ENCODE data around the gene HECTD4.
"Not testable (repeated sequence)": the region's sequence is repeated elsewhere in the genome, so short reads cannot be mapped to it uniquely, and the experiment has no call there.

Gene HECTD4

DNA sequence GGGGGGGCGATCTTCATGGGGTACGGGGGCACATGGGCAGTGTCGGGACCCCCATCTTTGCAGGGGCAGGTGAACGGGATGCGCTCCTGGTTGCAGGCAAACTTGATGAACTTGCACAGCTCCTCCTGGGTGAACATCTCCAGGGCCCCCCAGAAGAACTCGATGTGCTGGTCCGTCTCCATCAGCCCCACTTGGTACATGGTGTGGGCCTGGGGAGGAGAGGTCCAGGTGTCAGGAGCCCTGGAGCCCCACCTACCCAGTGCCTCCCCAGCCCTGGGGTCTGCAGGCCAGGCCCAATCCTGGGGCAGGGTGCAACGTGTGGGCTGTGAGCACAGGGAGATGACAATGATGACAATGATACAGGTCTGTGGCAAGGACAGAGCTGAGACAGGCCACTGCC, 219.2 kb downstream of the HECTD4 start:
- Histone ChIP-seq H3K4me1 (ENCODE audit: control insufficient read depth, insufficient read depth, low read length) (no peaks in the 10 kb centered on the region), H3K36me3 (ENCODE audit: control insufficient read depth, insufficient read depth, low read length) (no peaks in the 10 kb centered on the region), H3K9ac (ENCODE audit: low read length) (no peak overlapping the region), H3K9me3 (ENCODE audit: control insufficient read depth, low read length) (no peaks in the 10 kb centered on the region), H3K27me3 (ENCODE audit: control insufficient read depth, insufficient read depth, low read length) (no peaks in the 10 kb centered on the region), H3K4me3 (ENCODE audit: low read length) (no peak overlapping the region)

DNA sequence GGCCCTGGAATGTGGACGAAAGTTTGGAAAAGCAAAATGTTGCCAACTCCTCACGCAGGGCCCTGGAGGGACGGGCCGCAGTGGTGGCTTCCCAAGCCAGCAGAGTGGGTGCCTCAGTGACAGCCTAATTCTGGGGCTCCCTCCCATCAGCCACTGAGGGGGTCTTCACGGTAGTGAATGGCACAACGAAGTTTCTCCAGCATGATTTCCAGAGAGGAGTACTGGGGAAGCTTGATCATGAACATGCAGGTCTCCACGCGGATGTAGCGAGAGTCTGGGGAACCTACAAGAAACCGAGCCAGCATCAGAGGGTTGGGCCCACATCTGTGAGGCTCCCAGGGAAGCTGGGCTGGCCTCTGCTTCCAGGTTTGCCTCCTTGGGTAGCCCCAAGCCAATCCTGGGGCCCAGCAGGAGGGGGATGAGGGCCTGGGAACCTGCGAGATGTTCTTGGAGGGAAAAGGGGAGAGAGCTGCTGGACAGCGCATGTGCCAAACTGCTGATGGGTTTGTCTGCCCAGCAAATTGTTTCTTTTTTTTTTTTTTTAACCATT, 219.9 kb downstream of the HECTD4 start:
- no peak overlapping the region for H3K9ac ChIP-seq (ENCODE audit: low read length)
- no peaks in the 10 kb centered on the region for H3K4me1 ChIP-seq (ENCODE audit: control insufficient read depth, insufficient read depth, low read length)
- no peaks in the 10 kb centered on the region for H3K27me3 ChIP-seq (ENCODE audit: control insufficient read depth, insufficient read depth, low read length)
- no peaks in the 10 kb centered on the region for H3K36me3 ChIP-seq (ENCODE audit: control insufficient read depth, insufficient read depth, low read length)
- no peak overlapping the region for H3K4me3 ChIP-seq (ENCODE audit: low read length)
- H3K9me3 ChIP-seq (ENCODE audit: control insufficient read depth, low read length) = no peaks in the 10 kb centered on the region

DNA sequence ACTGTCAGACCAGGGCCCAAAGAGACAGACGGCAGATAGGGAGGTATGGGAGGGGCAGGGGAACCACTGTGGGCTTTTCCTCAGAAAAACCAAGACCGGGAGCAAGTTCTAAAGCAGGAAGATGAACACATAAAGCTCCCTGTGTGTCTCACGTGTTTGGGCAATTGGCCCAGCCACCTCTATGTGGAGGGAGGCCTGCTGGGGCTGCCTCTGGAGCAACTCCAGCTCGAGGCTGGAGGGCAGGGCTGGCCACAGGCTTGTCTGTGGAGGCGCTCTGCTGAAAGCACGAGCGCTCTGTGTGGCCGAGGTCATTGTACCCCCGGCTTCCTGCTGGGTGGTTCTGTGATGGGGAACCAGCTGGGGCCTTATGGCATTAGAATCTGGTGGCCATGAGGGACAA, 220.5 kb downstream of the HECTD4 start:
- Histone ChIP-seq H3K9me3 (ENCODE audit: control insufficient read depth, low read length) (no peaks in the 10 kb centered on the region), H3K9ac (ENCODE audit: low read length) (no peak overlapping the region), H3K4me3 (ENCODE audit: low read length) (no peak overlapping the region), H3K27me3 (ENCODE audit: control insufficient read depth, insufficient read depth, low read length) (no peaks in the 10 kb centered on the region), H3K36me3 (ENCODE audit: control insufficient read depth, insufficient read depth, low read length) (no peaks in the 10 kb centered on the region), H3K4me1 (ENCODE audit: control insufficient read depth, insufficient read depth, low read length) (no peaks in the 10 kb centered on the region)

DNA sequence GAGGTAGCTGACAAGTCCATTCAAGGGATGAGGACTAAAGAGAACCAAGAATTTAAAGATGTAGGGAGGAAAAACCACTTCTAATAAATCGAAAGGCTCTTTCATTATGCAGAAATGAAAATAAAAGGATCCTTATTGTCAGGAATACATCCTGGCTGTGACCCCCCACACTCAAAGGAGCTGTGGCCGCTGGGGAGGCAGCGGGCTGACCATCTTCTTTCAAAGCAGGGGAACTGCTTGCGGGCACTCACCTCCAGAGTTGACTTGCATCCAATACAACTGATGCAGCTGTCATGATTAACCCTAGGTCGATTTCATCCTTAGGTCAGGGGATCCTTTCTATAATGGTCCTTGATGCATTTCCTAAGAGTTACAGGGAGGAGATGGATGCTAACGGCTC, 221.6 kb downstream of the HECTD4 start:
- Histone ChIP-seq H3K27me3 (ENCODE audit: control insufficient read depth, insufficient read depth, low read length) (no peaks in the 10 kb centered on the region), H3K36me3 (ENCODE audit: control insufficient read depth, insufficient read depth, low read length) (no peaks in the 10 kb centered on the region), H3K9me3 (ENCODE audit: control insufficient read depth, low read length) (no peaks in the 10 kb centered on the region), H3K4me1 (ENCODE audit: control insufficient read depth, insufficient read depth, low read length) (no peaks in the 10 kb centered on the region), H3K4me3 (ENCODE audit: low read length) (no peak overlapping the region), H3K9ac (ENCODE audit: low read length) (no peak overlapping the region)

DNA sequence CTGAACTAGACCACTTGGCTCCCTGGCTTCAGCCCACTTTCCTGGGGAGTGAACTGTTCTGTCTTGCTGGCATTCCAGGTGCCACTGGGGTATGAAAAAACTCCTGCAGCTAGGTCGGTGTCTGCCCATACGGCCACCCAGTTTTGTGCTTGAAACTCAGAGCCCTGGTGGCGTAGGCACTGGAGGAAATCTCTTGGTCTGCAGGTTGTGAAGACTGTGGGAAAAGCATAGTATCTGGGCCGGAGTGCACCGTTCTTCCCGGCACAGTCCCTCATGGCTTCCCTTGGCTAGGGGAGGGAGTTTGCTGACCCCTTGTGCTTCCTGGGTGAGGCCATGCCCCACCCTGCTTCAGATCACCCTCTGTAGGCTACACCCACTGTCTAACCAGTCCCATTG, 223.1 kb downstream of the HECTD4 start:
- Histone ChIP-seq H3K27me3 (ENCODE audit: control insufficient read depth, insufficient read depth, low read length) (no peaks in the 10 kb centered on the region), H3K9me3 (ENCODE audit: control insufficient read depth, low read length) (no peaks in the 10 kb centered on the region), H3K36me3 (ENCODE audit: control insufficient read depth, insufficient read depth, low read length) (no peaks in the 10 kb centered on the region), H3K9ac (ENCODE audit: low read length) (no peak overlapping the region), H3K4me3 (ENCODE audit: low read length) (no peak overlapping the region), H3K4me1 (ENCODE audit: control insufficient read depth, insufficient read depth, low read length) (no peaks in the 10 kb centered on the region)

DNA sequence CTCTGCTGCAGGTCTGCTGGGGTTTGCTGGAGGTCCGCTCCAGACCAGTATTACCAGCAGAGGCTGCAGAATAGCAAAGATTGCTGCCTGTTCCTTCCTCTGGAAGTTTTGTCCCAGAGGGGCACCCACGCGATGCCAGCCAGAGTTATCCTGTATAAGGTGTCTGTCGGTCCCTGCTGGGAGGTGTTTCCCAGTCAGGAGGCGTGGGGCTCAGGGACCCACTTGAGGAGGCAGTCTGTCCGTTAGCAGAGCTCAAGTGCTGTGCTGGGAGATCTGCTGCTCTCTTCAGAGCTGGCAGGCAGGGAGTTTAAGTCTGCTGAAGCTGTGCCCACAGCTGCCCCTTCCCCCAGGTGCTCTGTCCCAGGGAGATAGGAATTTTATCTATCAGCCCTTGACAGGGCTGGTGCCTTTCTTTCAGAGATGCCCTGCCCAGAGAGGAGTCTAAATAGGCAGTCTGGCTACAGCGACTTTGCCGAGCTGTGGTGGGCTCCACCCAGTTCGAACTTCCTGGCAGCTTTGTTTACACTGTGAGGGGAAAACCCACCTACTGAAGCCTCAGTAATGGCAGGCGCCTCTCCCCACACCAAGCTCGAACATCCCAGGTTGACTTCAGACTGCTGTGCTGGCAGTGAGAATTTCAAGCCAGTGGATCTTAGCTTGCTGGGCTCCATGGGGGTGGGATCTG, 223.6 kb downstream of the HECTD4 start:
- H3K9ac ChIP-seq (ENCODE audit: low read length); H3K4me3 ChIP-seq (ENCODE audit: low read length); H3K36me3 ChIP-seq (ENCODE audit: control insufficient read depth, insufficient read depth, low read length); H3K4me1 ChIP-seq (ENCODE audit: control insufficient read depth, insufficient read depth, low read length); H3K27me3 ChIP-seq (ENCODE audit: control insufficient read depth, insufficient read depth, low read length); H3K9me3 ChIP-seq (ENCODE audit: control insufficient read depth, low read length): not testable (repeated sequence)

DNA sequence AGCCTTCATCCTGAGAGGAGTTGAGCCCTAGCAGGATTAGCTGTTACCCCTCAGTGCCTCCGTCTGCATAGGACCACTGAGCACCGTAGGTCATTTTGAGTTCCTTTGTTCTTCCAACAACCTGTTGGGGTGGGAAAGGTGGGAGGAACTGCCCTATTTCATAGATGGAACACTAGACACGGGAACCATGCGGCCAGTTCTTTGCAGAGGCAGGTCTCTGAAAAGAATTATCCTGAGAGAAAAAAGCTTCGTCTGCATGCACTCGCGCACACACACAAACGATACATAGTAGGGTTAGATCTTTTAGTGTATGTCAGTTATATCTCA, 228.4 kb downstream of the HECTD4 start:
- Histone ChIP-seq H3K27me3 (ENCODE audit: control insufficient read depth, insufficient read depth, low read length) (no peaks in the 10 kb centered on the region), H3K9ac (ENCODE audit: low read length) (no peak overlapping the region), H3K4me1 (ENCODE audit: control insufficient read depth, insufficient read depth, low read length) (no peaks in the 10 kb centered on the region), H3K36me3 (ENCODE audit: control insufficient read depth, insufficient read depth, low read length) (no peaks in the 10 kb centered on the region), H3K4me3 (ENCODE audit: low read length) (no peak overlapping the region), H3K9me3 (ENCODE audit: control insufficient read depth, low read length) (no peaks in the 10 kb centered on the region)

DNA sequence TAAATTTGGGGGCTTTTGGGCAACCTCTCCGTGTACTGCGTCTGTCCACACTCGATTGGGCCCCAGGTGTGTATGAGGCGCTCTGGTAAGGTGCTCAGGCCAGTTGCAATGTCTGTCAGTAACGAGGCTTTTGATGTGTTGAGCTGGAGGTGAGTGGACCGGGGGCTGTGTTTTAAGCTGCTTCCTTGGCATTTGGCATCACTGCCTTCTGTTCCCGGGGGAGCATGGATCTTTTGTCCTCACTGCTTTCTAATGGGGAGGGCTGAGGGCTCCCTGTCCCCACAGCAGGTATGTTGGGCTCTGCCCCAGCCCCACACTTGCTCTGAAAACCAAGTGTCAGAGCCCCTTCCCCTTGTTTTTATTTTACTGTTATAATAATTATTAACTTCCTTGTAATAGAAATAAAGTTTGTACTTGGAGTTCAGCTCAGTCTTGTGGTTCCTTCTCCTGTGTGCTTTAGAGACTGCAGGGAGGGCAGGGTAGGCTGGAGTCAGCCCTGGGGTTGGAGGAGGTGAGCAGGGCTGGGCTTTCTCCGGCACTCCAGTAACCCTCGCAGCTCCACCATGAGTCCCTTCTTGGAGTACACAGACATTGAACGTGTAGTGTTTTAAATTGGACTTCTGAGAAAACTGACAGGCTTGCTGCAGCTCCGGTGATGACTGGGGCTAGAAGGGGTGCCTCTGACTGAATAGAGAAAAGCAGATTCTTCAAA, 228.9 kb downstream of the HECTD4 start:
- no peaks in the 10 kb centered on the region for H3K9me3 ChIP-seq (ENCODE audit: control insufficient read depth, low read length)
- no peak overlapping the region for H3K4me3 ChIP-seq (ENCODE audit: low read length)
- no peak overlapping the region for H3K9ac ChIP-seq (ENCODE audit: low read length)
- no peaks in the 10 kb centered on the region for H3K27me3 ChIP-seq (ENCODE audit: control insufficient read depth, insufficient read depth, low read length)
- H3K36me3 ChIP-seq (ENCODE audit: control insufficient read depth, insufficient read depth, low read length) = peaks cover 4% of the 10 kb centered on the region
- no peaks in the 10 kb centered on the region for H3K4me1 ChIP-seq (ENCODE audit: control insufficient read depth, insufficient read depth, low read length)

DNA sequence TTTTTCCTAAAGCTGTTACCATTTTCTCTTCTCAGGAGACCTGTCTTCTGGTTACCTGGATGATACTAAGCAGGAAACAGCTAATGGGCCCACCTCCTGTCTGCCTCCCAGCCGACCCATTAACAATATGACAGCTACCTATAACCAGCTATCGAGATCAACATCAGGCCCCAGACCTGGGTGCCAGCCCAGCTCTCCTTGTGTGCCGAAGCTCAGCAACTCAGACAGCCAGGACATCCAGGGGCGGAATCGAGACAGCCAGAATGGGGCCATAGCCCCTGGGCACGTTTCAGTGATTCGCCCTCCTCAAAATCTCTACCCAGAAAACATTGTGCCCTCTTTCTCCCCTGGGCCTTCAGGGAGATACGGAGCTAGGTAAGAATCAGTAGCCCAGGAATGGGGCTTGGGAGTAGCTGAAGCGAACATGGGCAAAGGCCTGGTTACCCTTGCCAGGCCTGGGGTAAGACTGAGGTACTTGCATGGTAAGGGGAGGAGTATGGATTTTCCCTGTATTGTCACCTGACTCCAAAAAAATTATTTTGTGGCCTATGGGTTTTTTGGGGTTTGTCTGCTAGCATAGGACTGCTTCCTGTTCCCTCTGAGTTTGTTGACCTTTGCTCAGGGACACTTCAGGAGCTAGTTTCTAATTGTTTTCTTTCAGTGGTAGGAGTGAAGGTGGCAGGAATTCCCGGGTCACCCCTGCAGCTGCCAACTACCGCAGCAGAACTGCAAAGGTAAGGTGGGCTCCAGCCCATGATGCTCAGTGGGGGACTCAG, 230.3 kb downstream of the HECTD4 start:
- Histone ChIP-seq H3K4me1 (ENCODE audit: control insufficient read depth, insufficient read depth, low read length) (no peaks in the 10 kb centered on the region), H3K4me3 (ENCODE audit: low read length) (no peak overlapping the region), H3K36me3 (ENCODE audit: control insufficient read depth, insufficient read depth, low read length) (peaks cover 8% of the 10 kb centered on the region), H3K27me3 (ENCODE audit: control insufficient read depth, insufficient read depth, low read length) (no peaks in the 10 kb centered on the region), H3K9me3 (ENCODE audit: control insufficient read depth, low read length) (no peaks in the 10 kb centered on the region), H3K9ac (ENCODE audit: low read length) (no peak overlapping the region)

DNA sequence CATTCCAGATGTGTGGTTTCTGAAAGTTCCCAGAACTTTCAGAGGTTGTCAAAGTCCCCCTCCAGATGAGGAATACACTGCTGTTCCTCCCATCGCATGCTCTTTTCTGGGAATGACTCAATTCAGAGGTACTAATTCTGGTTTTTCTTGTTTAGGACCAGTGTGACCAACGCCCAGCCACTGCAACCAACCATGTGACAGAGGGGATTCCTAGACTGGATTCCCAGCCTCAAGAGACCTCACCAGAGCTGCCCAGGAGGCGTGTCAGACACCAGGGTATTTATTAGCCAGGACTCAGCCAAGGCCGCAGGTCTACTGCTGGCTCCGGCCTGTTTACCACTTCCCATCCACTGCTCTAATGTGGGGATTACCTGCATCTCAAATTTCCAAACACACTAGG, 232.6 kb downstream of the HECTD4 start:
- Histone ChIP-seq H3K4me1 (ENCODE audit: control insufficient read depth, insufficient read depth, low read length) (no peaks in the 10 kb centered on the region), H3K4me3 (ENCODE audit: low read length) (no peak overlapping the region), H3K9me3 (ENCODE audit: control insufficient read depth, low read length) (no peaks in the 10 kb centered on the region), H3K27me3 (ENCODE audit: control insufficient read depth, insufficient read depth, low read length) (no peaks in the 10 kb centered on the region), H3K9ac (ENCODE audit: low read length) (no peak overlapping the region), H3K36me3 (ENCODE audit: control insufficient read depth, insufficient read depth, low read length) (peaks cover 8% of the 10 kb centered on the region)

DNA sequence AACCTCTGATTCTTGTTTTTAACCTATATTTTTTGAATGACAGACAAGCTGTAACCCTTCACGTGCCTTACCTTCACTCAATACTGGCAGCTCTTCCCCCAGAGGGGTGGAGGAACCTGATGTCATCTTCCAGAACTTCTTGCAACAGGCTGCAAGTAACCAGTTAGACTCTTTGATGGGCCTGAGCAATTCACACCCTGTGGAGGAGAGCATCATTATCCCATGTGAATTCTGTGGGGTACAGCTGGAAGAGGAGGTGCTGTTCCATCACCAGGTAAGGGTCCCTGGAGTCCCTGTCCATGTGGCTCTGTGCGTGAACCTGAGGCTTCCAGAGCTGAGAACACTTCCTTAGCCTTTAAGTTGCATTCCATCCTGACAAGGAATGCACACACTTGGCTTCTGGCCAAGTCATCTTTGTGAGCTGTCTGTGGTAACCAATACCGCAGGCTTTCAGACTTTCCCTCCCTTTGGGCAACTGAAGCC, 234.2 kb downstream of the HECTD4 start:
- Histone ChIP-seq H3K9me3 (ENCODE audit: control insufficient read depth, low read length) (no peaks in the 10 kb centered on the region), H3K9ac (ENCODE audit: low read length) (no peak overlapping the region), H3K4me1 (ENCODE audit: control insufficient read depth, insufficient read depth, low read length) (no peaks in the 10 kb centered on the region), H3K27me3 (ENCODE audit: control insufficient read depth, insufficient read depth, low read length) (no peaks in the 10 kb centered on the region), H3K4me3 (ENCODE audit: low read length) (no peak overlapping the region), H3K36me3 (ENCODE audit: control insufficient read depth, insufficient read depth, low read length) (peaks cover 8% of the 10 kb centered on the region)

DNA sequence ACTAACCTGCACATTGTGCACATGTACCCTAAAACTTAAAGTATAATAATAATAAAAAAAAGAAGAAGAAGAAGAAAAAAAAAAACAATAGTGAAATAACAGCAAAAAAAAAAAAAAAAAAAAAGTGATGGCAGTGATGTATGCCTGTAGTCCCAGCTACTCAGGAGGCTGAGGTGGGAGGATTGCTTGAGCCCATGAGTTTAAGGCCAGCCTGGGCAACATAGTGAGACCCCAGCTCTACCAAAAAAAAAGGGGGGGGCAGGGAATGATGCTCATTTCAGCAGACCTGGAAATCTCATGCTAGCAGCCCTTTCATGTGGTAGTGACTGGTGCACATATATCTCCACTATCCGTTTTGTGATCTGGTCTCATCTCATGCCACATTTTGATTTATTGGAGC, 236.1 kb downstream of the HECTD4 start:
- Histone ChIP-seq H3K27me3 (ENCODE audit: control insufficient read depth, insufficient read depth, low read length) (no peaks in the 10 kb centered on the region), H3K9ac (ENCODE audit: low read length) (no peak overlapping the region), H3K4me3 (ENCODE audit: low read length) (no peak overlapping the region), H3K9me3 (ENCODE audit: control insufficient read depth, low read length) (no peaks in the 10 kb centered on the region), H3K36me3 (ENCODE audit: control insufficient read depth, insufficient read depth, low read length) (peaks cover 8% of the 10 kb centered on the region), H3K4me1 (ENCODE audit: control insufficient read depth, insufficient read depth, low read length) (no peaks in the 10 kb centered on the region)
